GM23338 (cell line): ENCODE results near the gene CD4. TPM values are rescaled to one million over a fixed set of nuclear protein-coding genes. Genes with fewer than 3 reads are reported as not detected.

Source experiments
- ATAC-seq: fragments of 200-7000 bp; cut with Tn5 transposase; 3 replicates; pipeline ENCODE4 v1.9.1; 2020
- DNase-seq: peaks from one replicate; pipeline ENCODE4 v3.0.0-alpha.2; 2015; ENCODE audit warnings: low spot score
- H2AFZ ChIP-seq: fragments of 200-600 bp; sonication (generic); 2 replicates; pipeline ENCODE4 v1.8.0; 2016; ENCODE audit warnings: antibody characterized with exemption, mild to moderate bottlenecking, moderate library complexity
- H3F3A ChIP-seq: fragments of 200-600 bp; sonication (generic); replicated peaks from 2 replicates; pipeline ENCODE4 v1.8.0; 2017; ENCODE audit warnings: antibody characterized with exemption, mixed run types, low read depth
- H3K27ac ChIP-seq: fragments of 200-600 bp; sonication (generic); 2 replicates; pipeline ENCODE4 v1.6.1; 2016; ENCODE audit warnings: low read depth
- H3K27me3 ChIP-seq: fragments of 200-600 bp; sonication (generic); 2 replicates; pipeline ENCODE4 v1.8.0; 2016; ENCODE audit warnings: mild to moderate bottlenecking, mixed run types, moderate library complexity; ENCODE audit not compliant: insufficient read depth
- H3K36me3 ChIP-seq: fragments of 200-600 bp; sonication (generic); 2 replicates; pipeline ENCODE4 v1.8.0; 2016; ENCODE audit warnings: mild to moderate bottlenecking; ENCODE audit not compliant: insufficient read depth
- H3K4me1 ChIP-seq: fragments of 200-600 bp; sonication (generic); 2 replicates; pipeline ENCODE4 v1.8.0; 2016; ENCODE audit warnings: mild to moderate bottlenecking, moderate library complexity; ENCODE audit not compliant: insufficient read depth
- H3K4me2 ChIP-seq: fragments of 200-600 bp; sonication (generic); 2 replicates; pipeline ENCODE4 v1.7.1; 2017; ENCODE audit warnings: mixed run types
- H3K4me3 ChIP-seq: fragments of 200-600 bp; sonication (generic); 2 replicates; pipeline ENCODE4 v1.6.1; 2016; ENCODE audit warnings: mixed run types
- H3K79me2 ChIP-seq: fragments of 200-600 bp; sonication (generic); replicated peaks from 2 replicates; pipeline ENCODE4 v1.8.0; 2017; ENCODE audit warnings: mild to moderate bottlenecking; ENCODE audit not compliant: insufficient read depth
- H3K9me2 ChIP-seq: fragments of 200-600 bp; sonication (generic); 2 replicates; pipeline ENCODE4 v1.8.0; 2017; ENCODE audit not compliant: insufficient read depth
- H4K20me1 ChIP-seq: fragments of 200-600 bp; sonication (generic); replicated peaks from 2 replicates; pipeline ENCODE4 v1.8.0; 2017; ENCODE audit warnings: mild to moderate bottlenecking; ENCODE audit not compliant: insufficient read depth
- H3K27ac Mint-ChIP-seq: 2 replicates; pipeline ENCODE4 v1.8.0; 2020; ENCODE audit warnings: inconsistent platforms, mild to moderate bottlenecking, moderate library complexity, mixed read lengths
- H3K27me3 Mint-ChIP-seq: 3 replicates; pipeline ENCODE4 v1.8.0; 2022; ENCODE audit warnings: low read depth, mild to moderate bottlenecking, moderate library complexity, mixed read lengths, inconsistent platforms; ENCODE audit not compliant: insufficient read depth, poor library complexity
- H3K36me3 Mint-ChIP-seq: 3 replicates; pipeline ENCODE4 v1.8.0; 2021; ENCODE audit warnings: low read depth, mild to moderate bottlenecking, inconsistent platforms, moderate library complexity, mixed read lengths
- H3K4me1 Mint-ChIP-seq: 3 replicates; pipeline ENCODE4 v1.8.0; 2020; ENCODE audit warnings: mild to moderate bottlenecking, inconsistent platforms, mixed read lengths
- H3K4me3 Mint-ChIP-seq: 3 replicates; pipeline ENCODE4 v1.8.0; 2021; ENCODE audit warnings: moderate library complexity, mild to moderate bottlenecking, inconsistent platforms, mixed read lengths
- H3K9me3 Mint-ChIP-seq: 3 replicates; pipeline ENCODE4 v1.8.0; 2020; ENCODE audit warnings: moderate library complexity, mild to moderate bottlenecking, inconsistent platforms, mixed read lengths
- CTCF ChIP-seq, 2 experiments: fragments of 200-600 bp in 1 of 2; sonication (generic) in 1 of 2; conservative IDR thresholded peaks; 2 replicates each; pipeline versions ENCODE4 v1.5.1 to v1.6.1; 2016 to 2017; ENCODE audit warnings: antibody characterized with exemption in 2 of 2, low read depth in 2 of 2, mild to moderate bottlenecking in 2 of 2, moderate library complexity in 1 of 2
- ETS1 ChIP-seq: IDR thresholded peaks from 2 replicates; pipeline ENCODE4 v1.6.1; 2016; ENCODE audit warnings: antibody characterized with exemption
- EZH2phosphoT487 ChIP-seq: fragments of 200-600 bp; sonication (generic); IDR thresholded peaks from one replicate; pipeline ENCODE4 v1.8.1; 2018; ENCODE audit warnings: antibody characterized with exemption; ENCODE audit not compliant: unreplicated experiment
- ZNF114 ChIP-seq: fragments of 250-450 bp; sonication (Bioruptor Pico); IDR thresholded peaks from 2 replicates; pipeline ENCODE4 v1.5.0; 2020; ENCODE audit warnings: mild to moderate bottlenecking, moderate library complexity
- ZNF462 ChIP-seq: fragments of 250-450 bp; sonication (Bioruptor Pico); IDR thresholded peaks from 2 replicates; pipeline ENCODE4 v1.5.0; 2020; ENCODE audit warnings: mild to moderate bottlenecking, moderate library complexity
- polyA plus RNA-seq: library from polyadenylated mRNA; unstranded; fragments of >200 nt; fragmentation: Nextera tagmentation; extraction: Ambion mirVana; gene quantifications from 2 replicates; pipeline ENCODE4 v1.2.1, GENCODE V29; 2016
- total RNA-seq: library from RNA; depleted of rRNA; stranded (reverse); fragments of >200 nt; shearing (Covaris generic); gene quantifications from 2 replicates; pipeline ENCODE4 v1.2.3, GENCODE V29; 2014

The CD4 gene
- total and polyA plus RNA-seq, 2 experiments from 2014 or later, result 1.5 to 2.0 TPM

GRCh38 chr12:6863033-6863432 lies 73.7 kb downstream of the CD4 start (continued):
- TF ChIP-seq ZNF462 (CRISPR knock-in tag), result no peak
- no peak for TF ChIP-seq ETS1
- no peak for TF ChIP-seq ZNF114

- Mint-ChIP-seq H3K27me3 (peaks cover 22% of the 10 kb centered on the region), H3K4me3 (peak overlapping the region; percentile 12; the same call in 1 of the 3 replicates), H3K9me3 (no peaks in the 10 kb centered on the region; the same call in 2 of the 3 replicates), H3K36me3 (peaks cover 76% of the 10 kb centered on the region), H3K27ac (no peak overlapping the region), H3K4me1 (peaks cover 20% of the 10 kb centered on the region)
- peaks cover 4% of the 10 kb centered on the region for H4K20me1 ChIP-seq
- H3K4me2 ChIP-seq, result no peak overlapping the region
- H3K4me3 ChIP-seq, result no peak overlapping the region
- ATAC-seq (no peak), DNase-seq (no peak)
- no peak overlapping the region for H2AFZ ChIP-seq
- no peaks in the 10 kb centered on the region for H3K9me2 ChIP-seq
- H3K36me3 ChIP-seq, result peaks cover 8% of the 10 kb centered on the region
- peaks cover 14% of the 10 kb centered on the region for H3K79me2 ChIP-seq
- peaks cover 23% of the 10 kb centered on the region for H3F3A ChIP-seq
- no peak overlapping the region for H3K27ac ChIP-seq
- no peaks in the 10 kb centered on the region for H3K27me3 ChIP-seq
- peaks cover 22% of the 10 kb centered on the region for H3K4me1 ChIP-seq
- no peak for TF ChIP-seq CTCF (conservative IDR thresholded peaks at IDR 0.05; ENCODE audit: low read depth in 2 of 2)
- no peak for TF ChIP-seq EZH2phosphoT487
- TF ChIP-seq ZNF114, result no peak
- TF ChIP-seq ZNF462 (CRISPR knock-in tag), result no peak
Observed at GRCh38 chr12:6863586-6864321, 74.4 kb downstream of the CD4 start.
